Left lung (tissue), 10 donors: ENCODE results near the gene MNX1. TPM values are rescaled to one million over a fixed set of nuclear protein-coding genes. Genes with fewer than 3 reads are reported as not detected.

Experiments
- ATAC-seq: fragments of 200-7000 bp; cut with Tn5 transposase; one replicate; pipeline ENCODE4 v1.9.1; 2020; ENCODE audit warnings: moderate library complexity
- DNase-seq, 4 donors: peaks; one replicate each; pipeline ENCODE4 v3.0.0-alpha.2; 2013 to 2020
- H3K27ac ChIP-seq, 2 donors: fragments of 200-600 bp; sonication (generic) in 1 of 2; one replicate each; pipeline versions ENCODE4 v1.5.0 to v1.8.0; 2020 to 2021
- H3K27me3 ChIP-seq, 2 donors: fragments of 200-600 bp; sonication (generic) in 1 of 2; one replicate each; pipeline versions ENCODE4 v1.5.0 to v1.8.0; 2020 to 2021
- H3K36me3 ChIP-seq, 2 donors: fragments of 200-600 bp; sonication (generic) in 1 of 2; one replicate each; pipeline versions ENCODE4 v1.5.0 to v1.8.0; 2020 to 2021
- H3K4me1 ChIP-seq, 2 donors: fragments of 200-600 bp; one replicate each; pipeline ENCODE4 v1.8.0; 2021
- H3K4me3 ChIP-seq, 2 donors: fragments of 200-600 bp; sonication (generic) in 1 of 2; one replicate each; pipeline versions ENCODE4 v1.5.0 to v1.8.0; 2020 to 2021; ENCODE audit warnings: mild to moderate bottlenecking in 1 of 2
- H3K9me3 ChIP-seq, 2 donors: fragments of 200-600 bp; sonication (generic) in 1 of 2; one replicate each; pipeline versions ENCODE4 v1.5.0 to v1.8.0; 2020 to 2021
- intact Hi-C, 2 donors: fragments of 100-400 bp; cut with DNase I; formaldehyde crosslinking; loops; one replicate each; pipeline versions ENCODE4 v1.11.2 to v1.14.2; 2022
- polyA plus RNA-seq, 6 donors: library from polyadenylated mRNA; unstranded; fragments of 120-200 nt; gene quantifications; one replicate each; pipeline ENCODE4 v1.2.1, GENCODE V29; 2013; ENCODE audit not compliant: insufficient read length in 6 of 6
- total RNA-seq, 2 donors: library from RNA; stranded (reverse); fragmentation: NEBNext Ultra II Directional; extraction: Animal tissue kit (Norgen Biotek cat#: 25700); gene quantifications; one replicate each; pipeline ENCODE4 v1.2.1, GENCODE V29; 2021
- TF ChIP-seq, protein P1 (sequence below), 2 donors: fragments of 200-600 bp; sonication (generic) in 1 of 2; IDR thresholded peaks; one replicate each; pipeline versions ENCODE4 v1.5.0 to v1.8.0; 2021; ENCODE audit warnings: antibody characterized with exemption in 2 of 2
- donor health status: DM: no; HTN: yes; CAD: no.
- donor health status: DM: no; HTN: no; CAD: no.

MNX1 gene
- total and polyA plus RNA-seq, 8 donors, result 0.26 to 0.76 (median 0.47) TPM; not detected in 1

- no peak for ATAC-seq
- DNase-seq, result no peak
- intact Hi-C loops, result no loop called here
- Histone ChIP-seq H3K4me3 (no peak overlapping the region), H3K27me3 (no peaks in the 10 kb centered on the region), H3K36me3 (peaks cover 0 to 100% of the 10 kb centered on the region in 2 donors), H3K27ac (no peak overlapping the region), H3K4me1 (no peaks in the 10 kb centered on the region), H3K9me3 (no peaks in the 10 kb centered on the region)
- TF ChIP-seq, protein P1, sequence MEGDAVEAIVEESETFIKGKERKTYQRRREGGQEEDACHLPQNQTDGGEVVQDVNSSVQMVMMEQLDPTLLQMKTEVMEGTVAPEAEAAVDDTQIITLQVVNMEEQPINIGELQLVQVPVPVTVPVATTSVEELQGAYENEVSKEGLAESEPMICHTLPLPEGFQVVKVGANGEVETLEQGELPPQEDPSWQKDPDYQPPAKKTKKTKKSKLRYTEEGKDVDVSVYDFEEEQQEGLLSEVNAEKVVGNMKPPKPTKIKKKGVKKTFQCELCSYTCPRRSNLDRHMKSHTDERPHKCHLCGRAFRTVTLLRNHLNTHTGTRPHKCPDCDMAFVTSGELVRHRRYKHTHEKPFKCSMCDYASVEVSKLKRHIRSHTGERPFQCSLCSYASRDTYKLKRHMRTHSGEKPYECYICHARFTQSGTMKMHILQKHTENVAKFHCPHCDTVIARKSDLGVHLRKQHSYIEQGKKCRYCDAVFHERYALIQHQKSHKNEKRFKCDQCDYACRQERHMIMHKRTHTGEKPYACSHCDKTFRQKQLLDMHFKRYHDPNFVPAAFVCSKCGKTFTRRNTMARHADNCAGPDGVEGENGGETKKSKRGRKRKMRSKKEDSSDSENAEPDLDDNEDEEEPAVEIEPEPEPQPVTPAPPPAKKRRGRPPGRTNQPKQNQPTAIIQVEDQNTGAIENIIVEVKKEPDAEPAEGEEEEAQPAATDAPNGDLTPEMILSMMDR (IDR thresholded peaks at IDR 0.05), result no peak
Measured at GRCh38 chr7:156962897-156963296, 47.6 kb downstream of the MNX1 start.

- H3K4me1 ChIP-seq, result no peaks in the 10 kb centered on the region
- DNase-seq, result no peak
- no peak overlapping the region for H3K4me3 ChIP-seq
- H3K9me3 ChIP-seq, result no peaks in the 10 kb centered on the region
- TF ChIP-seq, protein P1 (IDR thresholded peaks at IDR 0.05), result no peak
- no peak overlapping the region for H3K27ac ChIP-seq
- no peak for ATAC-seq
- intact Hi-C loops, result no loop called here
- no peaks in the 10 kb centered on the region for H3K27me3 ChIP-seq
- H3K36me3 ChIP-seq, result peaks cover 0 to 100% of the 10 kb centered on the region in 2 donors
Measured at GRCh38 chr7:156962145-156962544, 48.3 kb downstream of the MNX1 start.

DNA sequence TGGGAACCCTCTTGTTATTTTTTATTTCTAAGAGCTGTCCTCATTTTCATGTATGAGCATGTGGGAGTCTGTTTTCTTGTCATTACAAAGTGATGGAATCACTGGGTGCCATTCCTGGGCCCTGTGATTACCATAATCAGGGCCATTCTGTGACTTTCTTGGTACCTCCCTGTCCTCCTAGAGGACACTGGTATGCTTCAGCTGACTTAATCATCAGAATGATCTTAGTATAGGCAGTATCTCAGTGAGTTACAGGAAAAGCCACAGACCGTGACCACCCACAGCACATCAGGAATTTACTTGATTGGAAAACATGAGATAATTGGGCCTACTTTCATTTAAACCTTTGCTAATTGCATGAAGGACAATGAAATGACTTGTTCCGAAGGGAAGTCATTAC, 53.7 kb downstream of the MNX1 start:
- peaks cover 0 to 95% of the 10 kb centered on the region in 2 donors for H3K36me3 ChIP-seq
- H3K27me3 ChIP-seq, result no peaks in the 10 kb centered on the region
- no peak overlapping the region for H3K4me3 ChIP-seq
- ATAC-seq, result no peak
- TF ChIP-seq, protein P1 (IDR thresholded peaks at IDR 0.05), result no peak
- H3K9me3 ChIP-seq, result no peaks in the 10 kb centered on the region
- intact Hi-C loops, result no loop called here
- peaks cover 0 to 9% of the 10 kb centered on the region in 2 donors for H3K4me1 ChIP-seq
- no peak overlapping the region for H3K27ac ChIP-seq
- DNase-seq, result no peak

DNA sequence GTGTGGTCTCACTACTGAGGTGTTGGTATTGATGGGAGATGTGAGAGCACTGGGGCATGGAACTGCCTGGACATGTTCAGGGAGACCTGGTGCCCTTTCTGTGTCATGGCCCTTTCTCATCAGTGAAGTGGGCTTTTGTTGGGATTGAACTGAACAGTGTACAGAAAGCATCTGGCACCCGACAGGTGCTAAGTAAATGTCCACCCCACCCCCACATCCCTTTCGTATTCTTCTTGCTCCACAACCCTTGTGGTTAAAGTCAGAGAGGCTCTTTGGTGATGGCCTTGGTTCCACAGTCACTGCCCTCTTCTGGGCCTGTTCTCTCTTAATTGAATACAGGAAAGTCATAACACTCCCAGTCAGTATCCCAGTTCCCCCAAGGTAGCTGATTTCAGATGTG, 55.5 kb downstream of the MNX1 start:
- no peak overlapping the region for H3K27ac ChIP-seq
- no peaks in the 10 kb centered on the region for H3K9me3 ChIP-seq
- peaks cover 9 to 25% of the 10 kb centered on the region in 2 donors for H3K4me1 ChIP-seq
- no peak overlapping the region for H3K4me3 ChIP-seq
- no peak for DNase-seq
- intact Hi-C loops, result no loop called here
- peaks cover 0 to 77% of the 10 kb centered on the region in 2 donors for H3K36me3 ChIP-seq
- ATAC-seq, result no peak
- TF ChIP-seq, protein P1 (IDR thresholded peaks at IDR 0.05), result no peak
- no peaks in the 10 kb centered on the region for H3K27me3 ChIP-seq

Other genes with a start within 250 kb of the MNX1 start
- gene LMBR1, start 117.5 kb downstream of the MNX1 start, total RNA-seq, result 10 to 100 TPM; 61.0 to 66.9 TPM
- 10 to 100 TPM; 54.7 to 71.1 (median 63.9) TPM for gene LMBR1, start 117.5 kb downstream of the MNX1 start, polyA plus RNA-seq
- 10 to 100 TPM; 14.3 to 26.0 TPM for gene NOM1, start 61.0 kb downstream of the MNX1 start, total RNA-seq
- 10 to 100 TPM; 25.6 to 36.4 (median 31.1) TPM for gene NOM1, start 61.0 kb downstream of the MNX1 start, polyA plus RNA-seq
- 10 to 100 TPM; 55.3 to 68.9 TPM for gene UBE3C, start 128.3 kb upstream of the MNX1 start, total RNA-seq
- gene UBE3C, start 128.3 kb upstream of the MNX1 start, polyA plus RNA-seq, result 10 to 100 TPM; 38.4 to 51.3 (median 42.1) TPM